ENCODE measurements around the gene ZFP36L2.

DNA sequence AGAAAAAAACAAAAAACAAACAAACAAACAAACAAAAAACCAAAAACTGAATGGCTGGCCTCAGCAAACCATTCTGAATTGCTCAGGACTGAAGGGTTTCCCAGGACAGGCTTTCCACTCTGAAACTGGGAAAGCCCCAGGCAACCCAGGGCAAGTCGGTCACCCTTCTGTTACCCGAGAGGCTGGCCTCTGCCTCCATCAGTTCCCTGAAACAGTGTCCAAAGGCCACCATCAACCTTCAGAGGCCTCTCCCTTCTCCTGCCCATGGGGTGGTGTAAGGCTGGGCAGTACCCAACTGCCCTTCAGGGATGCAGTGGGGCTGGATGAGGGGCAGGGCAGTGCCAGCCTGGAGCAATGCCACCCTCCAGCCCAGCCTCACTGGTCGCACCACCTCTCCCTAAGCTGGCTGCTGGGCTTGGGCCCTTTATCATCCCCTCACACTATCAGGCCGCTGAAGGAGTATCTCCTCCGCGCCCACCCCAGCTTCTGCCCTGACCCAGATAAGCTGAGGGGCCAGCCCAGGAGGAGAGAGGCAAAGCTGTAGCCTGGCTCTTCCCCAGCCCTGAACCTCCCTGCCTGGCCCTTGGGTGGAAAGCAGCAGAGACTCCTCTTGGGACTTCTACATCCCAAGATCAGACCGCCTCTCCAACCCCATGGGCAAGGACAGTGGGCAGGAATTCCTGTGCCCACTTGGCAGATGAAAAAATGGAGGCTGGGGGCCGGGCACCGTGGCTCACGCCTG lies 35.9 kb downstream of the ZFP36L2 start:
- TF ChIP-seq POLR2A (IDR thresholded peaks at IDR 0.05) (no peak), POLR2AphosphoS5 (IDR thresholded peaks at IDR 0.05) (no peak)
- TF ChIP-seq, protein P1, sequence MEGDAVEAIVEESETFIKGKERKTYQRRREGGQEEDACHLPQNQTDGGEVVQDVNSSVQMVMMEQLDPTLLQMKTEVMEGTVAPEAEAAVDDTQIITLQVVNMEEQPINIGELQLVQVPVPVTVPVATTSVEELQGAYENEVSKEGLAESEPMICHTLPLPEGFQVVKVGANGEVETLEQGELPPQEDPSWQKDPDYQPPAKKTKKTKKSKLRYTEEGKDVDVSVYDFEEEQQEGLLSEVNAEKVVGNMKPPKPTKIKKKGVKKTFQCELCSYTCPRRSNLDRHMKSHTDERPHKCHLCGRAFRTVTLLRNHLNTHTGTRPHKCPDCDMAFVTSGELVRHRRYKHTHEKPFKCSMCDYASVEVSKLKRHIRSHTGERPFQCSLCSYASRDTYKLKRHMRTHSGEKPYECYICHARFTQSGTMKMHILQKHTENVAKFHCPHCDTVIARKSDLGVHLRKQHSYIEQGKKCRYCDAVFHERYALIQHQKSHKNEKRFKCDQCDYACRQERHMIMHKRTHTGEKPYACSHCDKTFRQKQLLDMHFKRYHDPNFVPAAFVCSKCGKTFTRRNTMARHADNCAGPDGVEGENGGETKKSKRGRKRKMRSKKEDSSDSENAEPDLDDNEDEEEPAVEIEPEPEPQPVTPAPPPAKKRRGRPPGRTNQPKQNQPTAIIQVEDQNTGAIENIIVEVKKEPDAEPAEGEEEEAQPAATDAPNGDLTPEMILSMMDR (IDR thresholded peaks at IDR 0.05): no peak

Data from prostate gland (tissue), 2 donors.